H1 (cell line): ENCODE data around the gene COPZ2. TPM values are rescaled to one million over a fixed set of nuclear protein-coding genes. Genes with fewer than 3 reads are reported as not detected.
A peak's percentile ranks its signal among the peaks of the same experiment; 100 is the strongest.

Source experiments
- CTCF ChIA-PET: fragments of 300-600 bp; sonication (Branson Sonifier 250); formaldehyde crosslinking; loops from one replicate; lab custom pipeline; 2021; ENCODE audit not compliant: partially characterized antibody; lab: Charles Lee
- POLR2A ChIA-PET: fragments of 300-600 bp; sonication (Branson Sonifier 250); formaldehyde crosslinking; loops from one replicate; lab custom pipeline; 2021; ENCODE audit warnings: inconsistent platforms; ENCODE audit not compliant: partially characterized antibody; lab: Charles Lee
- DNase-seq, 2 experiments: peaks; one replicate each; pipeline versions ENCODE4 v3.0.0 to v3.0.0-alpha.2; 2010 to 2022; ENCODE audit warnings: low spot score in 2 of 2, low read depth in 1 of 2, mixed read lengths in 1 of 2
- FAIRE-seq: peaks from 2 replicates; lab custom pipeline; 2011; peaks lifted over from hg19 to GRCh38; lab: Jason Lieb, UNC
- H2AFZ ChIP-seq: 2 replicates; pipeline ENCODE4 v1.8.1; 2012; ENCODE audit warnings: low read length, inconsistent platforms
- H2AK5ac ChIP-seq: 2 replicates; pipeline ENCODE4 v1.6.1; 2013; ENCODE audit warnings: low read depth, low read length
- H2BK120ac ChIP-seq: replicated peaks from 2 replicates; pipeline ENCODE3; 2013; ENCODE audit warnings: low read depth, low read length, inconsistent platforms
- H2BK12ac ChIP-seq: 2 replicates; pipeline ENCODE4 v1.6.1; 2013; ENCODE audit warnings: low read depth, low read length
- H2BK15ac ChIP-seq: 2 replicates; pipeline ENCODE4 v1.6.1; 2013; ENCODE audit warnings: low read length
- H2BK20ac ChIP-seq: 2 replicates; pipeline ENCODE4 v1.6.1; 2013; ENCODE audit warnings: low read length
- H2BK5ac ChIP-seq: 2 replicates; pipeline ENCODE4 v1.6.1; 2013; ENCODE audit warnings: low read depth, low read length
- H3K14ac ChIP-seq: 2 replicates; pipeline ENCODE4 v1.6.1; 2013; ENCODE audit warnings: inconsistent platforms; ENCODE audit not compliant: insufficient read length
- H3K18ac ChIP-seq: 2 replicates; pipeline ENCODE4 v1.6.1; 2013; ENCODE audit warnings: low read length; ENCODE audit errors: extremely low read depth
- H3K23ac ChIP-seq: 2 replicates; pipeline ENCODE4 v1.6.1; 2013; ENCODE audit warnings: inconsistent platforms; ENCODE audit not compliant: insufficient read length
- H3K23me2 ChIP-seq: 2 replicates; pipeline ENCODE4 v1.6.1; 2013; ENCODE audit warnings: low read depth, low read length
- H3K27ac ChIP-seq: 2 replicates; pipeline ENCODE4 v1.6.1; 2011; ENCODE audit warnings: low read depth, low read length, inconsistent platforms
- H3K27me3 ChIP-seq, 4 experiments: replicated peaks in 1 of 4; 1 replicate in 1 of 4; 2 replicates in 3 of 4; pipeline versions ENCODE4 v1.6.1 to v1.8.1; 2011 to 2013; ENCODE audit warnings: low read length in 3 of 4, mild to moderate bottlenecking in 3 of 4, inconsistent platforms in 2 of 4, mixed read lengths in 2 of 4, moderate library complexity in 1 of 4; ENCODE audit not compliant: control insufficient read depth in 3 of 4, insufficient read depth in 3 of 4; ENCODE audit errors: extremely low read depth in 1 of 4
- H3K36me3 ChIP-seq, 4 experiments: 2 replicates each; pipeline versions ENCODE4 v1.6.1 to v1.8.1; 2011 to 2013; ENCODE audit warnings: mild to moderate bottlenecking in 4 of 4, low read length in 3 of 4, moderate library complexity in 2 of 4, control low read depth in 1 of 4, inconsistent platforms in 1 of 4; ENCODE audit not compliant: insufficient read depth in 4 of 4, control insufficient read depth in 2 of 4
- H3K4ac ChIP-seq: replicated peaks from 2 replicates; pipeline ENCODE3; 2013; ENCODE audit warnings: low read length, low read depth, mixed read lengths, inconsistent platforms; ENCODE audit not compliant: insufficient read length
- H3K4me1 ChIP-seq, 4 experiments: replicated peaks in 1 of 4; 1 replicate in 1 of 4; 2 replicates in 3 of 4; pipeline versions ENCODE4 v1.6.1 to v1.8.1; 2011 to 2013; ENCODE audit warnings: low read length in 3 of 4, inconsistent platforms in 2 of 4, mixed read lengths in 1 of 4; ENCODE audit not compliant: insufficient read depth in 4 of 4, control insufficient read depth in 3 of 4
- H3K4me2 ChIP-seq, 2 experiments: 2 replicates each; pipeline versions ENCODE4 v1.6.1 to v1.8.1; 2011 to 2013; ENCODE audit warnings: low read depth in 2 of 2, low read length in 2 of 2, control low read depth in 1 of 2, inconsistent platforms in 1 of 2, mild to moderate bottlenecking in 1 of 2; ENCODE audit not compliant: insufficient read depth in 1 of 2
- H3K4me3 ChIP-seq, 4 experiments: fragments of 200-600, 300-600 bp in 1 of 4; sonication (generic), shearing (Covaris generic), sonication (Bioruptor Twin) in 1 of 4; 2 replicates each; pipeline versions ENCODE4 v1.5.1 to v1.8.1; 2011 to 2016; ENCODE audit warnings: low read length in 4 of 4, low read depth in 3 of 4, control low read depth in 2 of 4, inconsistent platforms in 2 of 4, mild to moderate bottlenecking in 2 of 4, mixed read lengths in 1 of 4, moderate library complexity in 1 of 4; ENCODE audit not compliant: insufficient read depth in 2 of 4; ENCODE audit errors: extremely low read depth in 1 of 4
- H3K56ac ChIP-seq: replicated peaks from 2 replicates; pipeline ENCODE3; 2013; ENCODE audit warnings: low read depth, mild to moderate bottlenecking, mixed read lengths, low read length, inconsistent platforms; ENCODE audit not compliant: insufficient read length
- H3K79me1 ChIP-seq: 2 replicates; pipeline ENCODE4 v1.6.1; 2013; ENCODE audit warnings: low read depth, low read length, control low read depth
- H3K79me2 ChIP-seq, 2 experiments: 2 replicates each; pipeline versions ENCODE4 v1.6.1 to v1.8.1; 2012 to 2013; ENCODE audit warnings: low read length in 2 of 2, mild to moderate bottlenecking in 2 of 2, inconsistent platforms in 1 of 2; ENCODE audit not compliant: insufficient read depth in 2 of 2, control insufficient read depth in 1 of 2
- H3K9ac ChIP-seq, 4 experiments: replicated peaks in 1 of 4; 1 replicate in 1 of 4; 2 replicates in 3 of 4; pipeline versions ENCODE4 v1.6.1 to v1.8.1; 2011 to 2013; ENCODE audit warnings: low read depth in 3 of 4, low read length in 3 of 4, control low read depth in 2 of 4, mild to moderate bottlenecking in 2 of 4, moderate library complexity in 2 of 4, inconsistent platforms in 1 of 4; ENCODE audit errors: extremely low read depth in 1 of 4
- H3K9me3 ChIP-seq, 2 experiments: 2 replicates each; pipeline versions ENCODE4 v1.6.1 to v1.8.1; 2012 to 2013; ENCODE audit warnings: mild to moderate bottlenecking in 2 of 2, moderate library complexity in 2 of 2, control low read depth in 1 of 2, inconsistent platforms in 1 of 2, low read depth in 1 of 2, low read length in 1 of 2, mixed read lengths in 1 of 2; ENCODE audit not compliant: insufficient read depth in 2 of 2
- H4K20me1 ChIP-seq, 2 experiments: replicated peaks in 1 of 2; 2 replicates each; pipeline versions ENCODE3 to v1.8.1; 2011 to 2013; ENCODE audit warnings: inconsistent platforms in 2 of 2, low read length in 2 of 2, mild to moderate bottlenecking in 1 of 2; ENCODE audit not compliant: insufficient read depth in 2 of 2, control insufficient read depth in 1 of 2
- H4K5ac ChIP-seq: 2 replicates; pipeline ENCODE4 v1.6.1; 2013; ENCODE audit warnings: low read length, low read depth, mixed read lengths, inconsistent platforms; ENCODE audit not compliant: insufficient read length
- H4K8ac ChIP-seq: 2 replicates; pipeline ENCODE4 v1.8.0; 2013; ENCODE audit warnings: mild to moderate bottlenecking, moderate library complexity, low read length, inconsistent platforms; ENCODE audit not compliant: insufficient read depth; ENCODE audit errors: extremely low read depth
- H4K91ac ChIP-seq: replicated peaks from 2 replicates; pipeline ENCODE3; 2013; ENCODE audit warnings: low read length, mixed read lengths, inconsistent platforms; ENCODE audit not compliant: insufficient read length
- ATF3 ChIP-seq: IDR thresholded peaks from 2 replicates; pipeline ENCODE4 v1.6.1; 2011; ENCODE audit warnings: low read depth, mild to moderate bottlenecking, low read length; ENCODE audit not compliant: insufficient read depth
- CBX8 ChIP-seq: fragments of 300-800, 300-1000 bp; sonication (generic); IDR thresholded peaks from 2 replicates; pipeline ENCODE4 v1.7.1; 2016; ENCODE audit warnings: low read depth, low read length, borderline replicate concordance
- CHD1 ChIP-seq: IDR thresholded peaks from 2 replicates; pipeline ENCODE4 v1.6.1; 2012; ENCODE audit warnings: low read depth, low read length, improper control_type of control experiment
- CREB1 ChIP-seq: IDR thresholded peaks from 2 replicates; pipeline ENCODE4 v1.6.1; 2012; ENCODE audit warnings: inconsistent platforms
- CTBP2 ChIP-seq: IDR thresholded peaks from 2 replicates; pipeline ENCODE4 v1.7.0; 2011; ENCODE audit warnings: borderline replicate concordance, mild to moderate bottlenecking, moderate library complexity, mixed read lengths, low read length; ENCODE audit not compliant: insufficient read depth, insufficient read length
- E2F6 ChIP-seq: IDR thresholded peaks from 2 replicates; pipeline ENCODE4 v1.6.1; 2012; ENCODE audit warnings: inconsistent platforms
- NRF1 ChIP-seq: IDR thresholded peaks from 2 replicates; pipeline ENCODE4 v1.6.1; 2011; ENCODE audit warnings: mild to moderate bottlenecking, low read depth, low read length, improper control_type of control experiment
- SAP30 ChIP-seq: fragments of 300-600 bp; sonication (generic); IDR thresholded peaks from 2 replicates; pipeline ENCODE4 v1.7.1; 2012; ENCODE audit warnings: low read length, moderate library complexity, mild to moderate bottlenecking, inconsistent platforms; ENCODE audit not compliant: insufficient read depth, insufficient replicate concordance
- SIX5 ChIP-seq: IDR thresholded peaks from 2 replicates; pipeline ENCODE4 v1.6.1; 2011; ENCODE audit warnings: mild to moderate bottlenecking, low read depth, low read length
- TAF1 ChIP-seq: IDR thresholded peaks from 2 replicates; pipeline ENCODE4 v1.6.1; 2011; ENCODE audit warnings: mild to moderate bottlenecking, low read depth, low read length
- TCF12 ChIP-seq: IDR thresholded peaks from 2 replicates; pipeline ENCODE4 v1.6.1; 2011; ENCODE audit warnings: low read depth, mild to moderate bottlenecking, low read length
- WGBS, 2 experiments: shearing (Covaris generic) in 1 of 2; methylation state at CpG; one replicate each; pipeline versions ENCODE4 v1.1.6 to v1.1.7; 2013 to 2015; ENCODE audit warnings: low lambda C conversion rate in 2 of 2, mixed read lengths in 2 of 2, inconsistent platforms in 1 of 2, low coverage in 1 of 2, missing lambda C conversion rate in 1 of 2; ENCODE audit not compliant: insufficient replicate concordance in 2 of 2, insufficient coverage in 1 of 2, insufficient read length in 1 of 2; ENCODE audit errors: extremely low coverage in 1 of 2, missing lambda C conversion rate in 1 of 2; 5-methylcytosine and 5-hydroxymethylcytosine counted together
- polyA plus RNA-seq, 7 experiments: library from polyadenylated mRNA; depleted of rRNA in 3 of 7; stranded (reverse) in 5 of 7; unstranded in 2 of 7; fragments of >200 nt in 5 of 7; fragments of 200-250 nt in 2 of 7; gene quantifications; 1 replicate in 5 of 7; 2 replicates in 1 of 7; 4 replicates in 1 of 7; pipeline versions ENCODE4 v1.2.1 to v1.2.3, GENCODE V29; 2011 to 2013; ENCODE audit warnings: missing spikeins in 2 of 7, mixed read lengths in 2 of 7
- total RNA-seq: library from RNA; stranded (reverse); fragmentation: NEBNext Ultra II Directional; extraction: Animal tissue kit (Norgen Biotek cat#: 25700); gene quantifications from 2 replicates; pipeline ENCODE4 v1.2.1, GENCODE V29; 2021

COPZ2 gene
- total and polyA plus RNA-seq, 2 of the 8 experiments (the other 6 are each of a cell fraction or from before 2014, with no cell fraction given) = 0.24 TPM; not detected in 1

- H2BK12ac ChIP-seq = no peak overlapping the region
- no peak overlapping the region for H4K91ac ChIP-seq
- no peak overlapping the region for H3K4me3 ChIP-seq
- peaks cover 3% of the 10 kb centered on the region; the same call in 1 of the 2 replicates for H3K79me1 ChIP-seq
- no peak overlapping the region for H3K18ac ChIP-seq
- H3K27me3 ChIP-seq = no peaks in the 10 kb centered on the region
- H3K14ac ChIP-seq = no peak overlapping the region
- DNase-seq = no peak
- H3K56ac ChIP-seq = no peak overlapping the region
- H3K4me1 ChIP-seq = peaks cover 3 to 12% (median 9%) of the 10 kb centered on the region in 4 experiments
- H4K5ac ChIP-seq = no peak overlapping the region
- FAIRE-seq = no peak
- H2AK5ac ChIP-seq = no peak overlapping the region
- no peaks in the 10 kb centered on the region for H3K23me2 ChIP-seq
- H3K9me3 ChIP-seq = no peaks in the 10 kb centered on the region
- no peaks in the 10 kb centered on the region for H3K79me2 ChIP-seq
- no peak overlapping the region for H2BK15ac ChIP-seq
- H3K4me2 ChIP-seq = no peak overlapping the region
- H3K23ac ChIP-seq = no peak overlapping the region
- H3K4ac ChIP-seq = no peak overlapping the region
- no peak overlapping the region for H4K8ac ChIP-seq
- H3K27ac ChIP-seq = 0 out of 2 replicates have a peak overlapping the region, but pooled peaks have one; percentile 22
- TF ChIP-seq E2F6 = no peak
- no peak for TF ChIP-seq ATF3
- no peak for TF ChIP-seq CTBP2
- no peak for TF ChIP-seq TAF1
- no peak for TF ChIP-seq SAP30
- no peak for TF ChIP-seq TCF12
- TF ChIP-seq CHD1 = no peak
- TF ChIP-seq NRF1 = no peak
- no peak for TF ChIP-seq CREB1
- no peak for TF ChIP-seq CBX8
- TF ChIP-seq SIX5 = no peak
- H3K36me3 ChIP-seq = peaks cover 19 to 58% (median 39%) of the 10 kb centered on the region in 4 experiments; a peak in 7 of 8 replicates
- no peak overlapping the region for H2BK20ac ChIP-seq
- whole genome bisulfite sequencing, 2 experiments = 91% methylated on average over 9 of the region's 9 CpGs; no CpG with 5 or more reads in 1 of the 2 experiments
- CTCF ChIA-PET = interaction anchor here (0.7 to 40.5 kb wide), 10 partner anchors 12 to 138 kb away, joined by 3 to 1010 read pairs (median 4); partner anchors contain the start of genes CDK5RAP3, PNPO and PRR15L
- no peak overlapping the region for H2BK5ac ChIP-seq
- H3K9ac ChIP-seq = no peak overlapping the region
- H2BK120ac ChIP-seq = no peak overlapping the region
- no peaks in the 10 kb centered on the region for H4K20me1 ChIP-seq
- H2AFZ ChIP-seq = no peak overlapping the region
- POLR2A ChIA-PET = interaction anchor here (1.0 to 3.6 kb wide), 5 partner anchors 12 to 36 kb away, joined by 3 to 17 read pairs (median 4); partner anchors contain the start of gene CDK5RAP3
These were observed 54.8 kb downstream of the COPZ2 start for GRCh38 chr17:47982645-47983390.
